ENCODE measurements around the gene BCR. TPM values are rescaled to one million over a fixed set of nuclear protein-coding genes. Genes with fewer than 3 reads are reported as not detected.

The BCR gene
- total RNA-seq, 1 donor from 2014 or later, result 102 TPM

GRCh38 chr22:23207729-23208393 lies 27.6 kb downstream of the BCR start:
- no peak for TF ChIP-seq CTCF (IDR thresholded peaks at IDR 0.05; ENCODE audit: unreplicated experiment)
- H3K9me3 Mint-ChIP-seq (ENCODE audit: low read depth), result no peaks in the 10 kb centered on the region
- H3K4me1 Mint-ChIP-seq (ENCODE audit: low read depth), result peaks cover 7% of the 10 kb centered on the region
- DNase-seq (ENCODE audit: low spot score, unreplicated experiment), result no peak
- no peaks in the 10 kb centered on the region for H3K27me3 Mint-ChIP-seq
- H3K4me3 Mint-ChIP-seq (ENCODE audit: low read depth), result no peak overlapping the region
- H3K36me3 Mint-ChIP-seq (ENCODE audit: insufficient read depth), result peaks cover 2% of the 10 kb centered on the region
- peak overlapping the region; percentile 33 for H3K27ac Mint-ChIP-seq

GRCh38 chr22:23210428-23211170 lies 30.3 kb downstream of the BCR start:
- no peak overlapping the region for H3K4me3 Mint-ChIP-seq (ENCODE audit: low read depth)

GRCh38 chr22:23211622-23212021 lies 31.3 kb downstream of the BCR start:
- peaks cover 19% of the 10 kb centered on the region for H3K4me1 Mint-ChIP-seq (ENCODE audit: low read depth)
- H3K36me3 Mint-ChIP-seq (ENCODE audit: insufficient read depth), result peaks cover 2% of the 10 kb centered on the region
- TF ChIP-seq CTCF (IDR thresholded peaks at IDR 0.05; ENCODE audit: unreplicated experiment), result no peak
- DNase-seq (ENCODE audit: low spot score, unreplicated experiment), result no peak
- H3K9me3 Mint-ChIP-seq (ENCODE audit: low read depth), result no peaks in the 10 kb centered on the region
- H3K27me3 Mint-ChIP-seq, result no peaks in the 10 kb centered on the region
- H3K4me3 Mint-ChIP-seq (ENCODE audit: low read depth), result no peak overlapping the region
- H3K27ac Mint-ChIP-seq, result no peak overlapping the region

More at GRCh38 chr22:23210428-23211170, 30.3 kb downstream of the BCR start:
- Mint-ChIP-seq H3K9me3 (ENCODE audit: low read depth) (no peaks in the 10 kb centered on the region), H3K27ac (no peak overlapping the region), H3K4me1 (ENCODE audit: low read depth) (peaks cover 17% of the 10 kb centered on the region), H3K27me3 (no peaks in the 10 kb centered on the region), H3K36me3 (ENCODE audit: insufficient read depth) (peaks cover 3% of the 10 kb centered on the region)
- no peak for TF ChIP-seq CTCF (IDR thresholded peaks at IDR 0.05; ENCODE audit: unreplicated experiment)
- DNase-seq (ENCODE audit: low spot score, unreplicated experiment), result no peak

GRCh38 chr22:23212061-23213021 lies 32.0 kb downstream of the BCR start:
- TF ChIP-seq CTCF (IDR thresholded peaks at IDR 0.05; ENCODE audit: unreplicated experiment), result no peak
- peaks cover 1% of the 10 kb centered on the region for H3K36me3 Mint-ChIP-seq (ENCODE audit: insufficient read depth)
- H3K4me3 Mint-ChIP-seq (ENCODE audit: low read depth), result no peak overlapping the region
- H3K9me3 Mint-ChIP-seq (ENCODE audit: low read depth), result no peaks in the 10 kb centered on the region
- H3K27ac Mint-ChIP-seq, result no peak overlapping the region
- DNase-seq (ENCODE audit: low spot score, unreplicated experiment), result no peak
- peaks cover 26% of the 10 kb centered on the region for H3K4me1 Mint-ChIP-seq (ENCODE audit: low read depth)
- H3K27me3 Mint-ChIP-seq, result no peaks in the 10 kb centered on the region

GRCh38 chr22:23213022-23213555 lies 32.8 kb downstream of the BCR start:
- Mint-ChIP-seq H3K27ac (no peak overlapping the region), H3K27me3 (no peaks in the 10 kb centered on the region), H3K36me3 (ENCODE audit: insufficient read depth) (peaks cover 1% of the 10 kb centered on the region), H3K4me1 (ENCODE audit: low read depth) (peaks cover 34% of the 10 kb centered on the region), H3K4me3 (ENCODE audit: low read depth) (no peak overlapping the region), H3K9me3 (ENCODE audit: low read depth) (no peaks in the 10 kb centered on the region)
- TF ChIP-seq CTCF (IDR thresholded peaks at IDR 0.05; ENCODE audit: unreplicated experiment), result no peak
- DNase-seq (ENCODE audit: low spot score, unreplicated experiment), result no peak
